Right lobe of liver (tissue), 6 donors: ENCODE data around the gene SLC39A1. TPM values are rescaled to one million over a fixed set of nuclear protein-coding genes. Genes with fewer than 3 reads are reported as not detected.
"Not testable (repeated sequence)": the region's sequence is repeated elsewhere in the genome, so short reads cannot be mapped to it uniquely, and the experiment has no call there.

ENCODE experiments used
- ATAC-seq, 4 donors: fragments of 200-7000 bp; cut with Tn5 transposase; one replicate each; pipeline ENCODE4 v1.9.1; 2020; ENCODE audit warnings: mild to moderate bottlenecking in 4 of 4, moderate library complexity in 4 of 4
- DNase-seq, 3 donors: peaks; one replicate each; pipeline ENCODE4 v3.0.0-alpha.2; 2020
- H3K27ac ChIP-seq, 3 donors: fragments of 200-600 bp; one replicate each; pipeline ENCODE4 v1.8.0; 2022
- H3K27me3 ChIP-seq, 2 donors: fragments of 200-600 bp; one replicate each; pipeline ENCODE4 v1.8.0; 2022
- H3K36me3 ChIP-seq, 4 donors: fragments of 200-600 bp; sonication (generic) in 1 of 4; one replicate each; pipeline versions ENCODE4 v1.5.1 to v1.8.0; 2017 to 2022; ENCODE audit warnings: control low read depth in 1 of 4
- H3K4me1 ChIP-seq, 4 donors: fragments of 200-600 bp; sonication (generic) in 1 of 4; one replicate each; pipeline versions ENCODE4 v1.5.1 to v1.8.0; 2017 to 2022; ENCODE audit warnings: control low read depth in 1 of 4
- H3K4me3 ChIP-seq, 3 donors: fragments of 200-600 bp; one replicate each; pipeline ENCODE4 v1.8.0; 2022
- H3K9me3 ChIP-seq, 4 donors: fragments of 200-600 bp; sonication (generic) in 1 of 4; one replicate each; pipeline versions ENCODE4 v1.5.1 to v1.8.0; 2017 to 2022; ENCODE audit warnings: control low read depth in 1 of 4
- POLR2A ChIP-seq: fragments of 450-650 bp; IDR thresholded peaks from one replicate; pipeline ENCODE4 v1.6.1; 2017; ENCODE audit warnings: antibody characterized with exemption, mild to moderate bottlenecking
- WGBS: methylation state at CpG from one replicate; pipeline ENCODE4 v1.1.6; 2018; ENCODE audit warnings: low coverage, low lambda C conversion rate; ENCODE audit not compliant: insufficient coverage; ENCODE audit errors: missing lambda C conversion rate; 5-methylcytosine and 5-hydroxymethylcytosine counted together
- intact Hi-C, 2 donors: fragments of 100-400 bp; cut with DNase I; formaldehyde crosslinking; loops; one replicate each; pipeline versions ENCODE4 v1.11.2 to v1.14.1; 2022
- total RNA-seq, 6 experiments: library from RNA; depleted of rRNA in 2 of 6; stranded (reverse); fragments of >200 nt in 2 of 6; fragmentation: NEBNext Ultra II Directional in 3 of 6; extraction: Animal tissue kit (Norgen Biotek cat#: 25700) in 3 of 6; gene quantifications; one replicate each; pipeline versions ENCODE4 v1.1.0 to v1.2.4, GENCODE V29; 2016 to 2023
- TF ChIP-seq, protein P1 (sequence below), 4 donors: fragments of 200-600 bp in 3 of 4; fragments of 450-650 bp in 1 of 4; IDR thresholded peaks; one replicate each; pipeline versions ENCODE4 v1.5.1 to v1.8.0; 2016 to 2022; ENCODE audit warnings: antibody characterized with exemption in 4 of 4, mild to moderate bottlenecking in 2 of 4
- donor health status: DM: no; HTN: yes; CAD: no.
- donor health status: DM: no; HTN: no; CAD: no.
- donor health status: DM: no; HTN: no; CAD: no.
- donor health status: DM: no; HTN: yes; CAD: no.
- donor health status: DM: no; HTN: yes; CAD: no.

Gene SLC39A1
- total RNA-seq, 6 experiments from 2014 or later = 33.0 to 63.6 (median 47.7) TPM

DNA sequence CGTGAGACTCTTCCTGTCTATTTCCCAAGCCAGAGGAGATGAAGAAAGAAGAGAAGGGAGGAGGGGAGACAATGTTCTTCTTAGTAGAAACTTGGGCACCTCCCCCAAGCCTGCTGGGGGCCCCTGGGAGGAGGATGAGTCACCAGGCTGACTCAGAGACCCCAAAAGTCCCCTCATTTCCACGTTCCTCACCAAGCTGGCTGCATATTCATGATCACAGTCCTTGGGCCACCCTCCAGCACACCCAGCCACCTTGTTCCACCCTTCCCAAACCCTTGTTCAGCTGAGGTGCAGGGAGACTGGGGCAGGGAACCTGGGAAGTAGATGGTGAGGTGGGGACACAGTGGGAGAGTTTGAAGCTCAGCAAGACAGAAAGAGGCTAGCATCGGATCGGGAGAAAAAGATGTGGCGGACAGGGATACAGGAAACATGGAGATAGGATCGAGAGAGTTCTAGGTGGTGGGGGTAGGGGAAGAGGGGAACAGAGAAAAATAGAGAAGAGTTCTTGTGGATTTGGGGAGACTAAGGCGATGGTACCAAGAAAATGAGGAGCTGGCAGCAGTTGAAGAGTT lies 22.1 kb upstream of the SLC39A1 start:
- DNase-seq = no peak
- Histone ChIP-seq H3K27me3 (no peaks in the 10 kb centered on the region), H3K4me1 (peaks cover 0 to 16% (median 5%) of the 10 kb centered on the region in 4 donors), H3K36me3 (peaks cover 0 to 12% (median 0%) of the 10 kb centered on the region in 4 donors), H3K9me3 (no peaks in the 10 kb centered on the region), H3K4me3 (peak overlapping the region; percentile 52 to 76 (median 70)), H3K27ac (peak overlapping the region; percentile 58 to 83 (median 75))
- WGBS = 8% methylated on average over 7 of the region's 7 CpGs
- intact Hi-C loops = loop anchor here (5.0 to 10.0 kb wide), 2 partner anchors 188 to 311 kb away; partner anchors contain the start of genes ILF2 (in 1 of the 2) and NPR1 (in 1 of the 2)
- TF ChIP-seq, protein P1, sequence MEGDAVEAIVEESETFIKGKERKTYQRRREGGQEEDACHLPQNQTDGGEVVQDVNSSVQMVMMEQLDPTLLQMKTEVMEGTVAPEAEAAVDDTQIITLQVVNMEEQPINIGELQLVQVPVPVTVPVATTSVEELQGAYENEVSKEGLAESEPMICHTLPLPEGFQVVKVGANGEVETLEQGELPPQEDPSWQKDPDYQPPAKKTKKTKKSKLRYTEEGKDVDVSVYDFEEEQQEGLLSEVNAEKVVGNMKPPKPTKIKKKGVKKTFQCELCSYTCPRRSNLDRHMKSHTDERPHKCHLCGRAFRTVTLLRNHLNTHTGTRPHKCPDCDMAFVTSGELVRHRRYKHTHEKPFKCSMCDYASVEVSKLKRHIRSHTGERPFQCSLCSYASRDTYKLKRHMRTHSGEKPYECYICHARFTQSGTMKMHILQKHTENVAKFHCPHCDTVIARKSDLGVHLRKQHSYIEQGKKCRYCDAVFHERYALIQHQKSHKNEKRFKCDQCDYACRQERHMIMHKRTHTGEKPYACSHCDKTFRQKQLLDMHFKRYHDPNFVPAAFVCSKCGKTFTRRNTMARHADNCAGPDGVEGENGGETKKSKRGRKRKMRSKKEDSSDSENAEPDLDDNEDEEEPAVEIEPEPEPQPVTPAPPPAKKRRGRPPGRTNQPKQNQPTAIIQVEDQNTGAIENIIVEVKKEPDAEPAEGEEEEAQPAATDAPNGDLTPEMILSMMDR (IDR thresholded peaks at IDR 0.05) = no peak
- no peak for TF ChIP-seq POLR2A
- ATAC-seq = peak in 2 of 4 donors; percentile 0 to 4

DNA sequence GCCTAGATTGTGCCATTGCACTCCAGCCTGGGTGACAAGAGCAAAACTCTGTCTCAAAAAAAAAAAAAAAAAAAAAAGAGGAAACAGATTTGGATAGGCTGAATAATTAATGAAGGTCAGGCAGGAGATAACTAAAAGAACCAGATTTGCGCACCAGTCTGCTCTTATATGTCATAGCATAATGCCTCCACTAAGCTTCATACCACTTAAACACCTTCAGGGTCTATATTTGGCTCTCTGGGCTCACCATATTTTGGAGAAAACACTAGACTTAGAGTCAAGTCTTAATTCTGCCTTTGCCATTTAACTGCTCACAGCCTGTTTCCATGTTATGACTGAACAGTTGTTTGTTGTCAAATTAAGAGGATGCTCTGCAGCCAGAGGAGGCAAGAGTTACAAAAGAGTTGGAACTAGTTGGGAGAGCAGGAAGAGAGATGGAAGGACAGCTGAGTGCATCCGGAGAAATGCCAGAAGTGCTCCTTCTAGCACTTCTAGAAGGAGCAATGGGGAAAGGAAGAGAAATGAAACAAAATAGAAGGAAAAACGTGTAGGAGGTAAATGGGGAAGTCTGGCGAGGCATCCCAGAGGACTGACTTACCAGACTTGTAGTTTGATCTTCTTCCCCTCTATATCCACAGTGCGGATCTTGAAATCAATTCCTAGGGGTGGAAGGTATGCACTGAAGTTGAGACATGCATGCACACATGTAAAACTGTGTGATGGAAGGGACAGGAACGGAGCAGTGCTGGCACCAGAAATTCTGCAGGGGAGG lies 21.0 kb upstream of the SLC39A1 start:
- ATAC-seq (no peak), DNase-seq (no peak)
- H3K4me1 ChIP-seq = peaks cover 0 to 14% (median 5%) of the 10 kb centered on the region in 4 donors
- peak overlapping the region in 1 of 3 donors; percentile 76 for H3K4me3 ChIP-seq
- TF ChIP-seq, protein P1 (IDR thresholded peaks at IDR 0.05) = no peak
- TF ChIP-seq POLR2A = no peak
- no peaks in the 10 kb centered on the region for H3K9me3 ChIP-seq
- peaks cover 0 to 12% (median 0%) of the 10 kb centered on the region in 4 donors for H3K36me3 ChIP-seq
- WGBS = 41% methylated on average over 6 of the region's 6 CpGs
- intact Hi-C loops = loop anchor here in 1 of 2 donors (10.0 kb wide), 1 partner anchor 310 kb away; the partner anchor contains the start of genes ILF2 and NPR1
- no peaks in the 10 kb centered on the region for H3K27me3 ChIP-seq
- no peak overlapping the region for H3K27ac ChIP-seq

DNA sequence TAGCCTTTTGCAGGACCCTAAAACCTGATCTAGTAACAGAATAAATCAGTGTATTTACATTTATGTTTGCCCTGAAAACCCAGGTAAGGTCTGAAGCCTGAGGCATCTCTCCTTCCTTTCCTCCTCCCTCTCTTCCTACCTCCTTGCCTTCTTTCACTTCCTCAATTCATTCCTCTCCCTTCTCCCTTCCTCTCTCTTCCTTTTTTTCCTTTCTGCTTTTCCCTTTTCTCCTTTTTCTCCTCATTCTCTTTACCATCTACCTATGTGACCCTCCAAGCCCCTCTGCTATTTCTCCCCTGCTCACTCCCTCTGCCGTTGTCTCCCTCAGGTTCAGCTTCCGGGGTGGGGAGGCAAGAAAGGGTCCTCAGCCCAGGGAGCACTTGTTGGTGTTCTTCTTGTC lies 18.4 kb upstream of the SLC39A1 start:
- H3K27me3 ChIP-seq, DNase-seq, H3K4me3 ChIP-seq, H3K9me3 ChIP-seq, H3K27ac ChIP-seq, ATAC-seq: not testable (repeated sequence)
- 100% methylated on average over 2 of the region's 2 CpGs for WGBS
- intact Hi-C loops = loop anchor here in 1 of 2 donors (10.0 kb wide), 1 partner anchor 307 kb away; the partner anchor contains the start of genes ILF2 and NPR1
- Histone ChIP-seq H3K4me1 (peaks cover 0 to 27% (median 9%) of the 10 kb centered on the region in 4 donors), H3K36me3 (peaks cover 0 to 12% (median 0%) of the 10 kb centered on the region in 4 donors)

DNA sequence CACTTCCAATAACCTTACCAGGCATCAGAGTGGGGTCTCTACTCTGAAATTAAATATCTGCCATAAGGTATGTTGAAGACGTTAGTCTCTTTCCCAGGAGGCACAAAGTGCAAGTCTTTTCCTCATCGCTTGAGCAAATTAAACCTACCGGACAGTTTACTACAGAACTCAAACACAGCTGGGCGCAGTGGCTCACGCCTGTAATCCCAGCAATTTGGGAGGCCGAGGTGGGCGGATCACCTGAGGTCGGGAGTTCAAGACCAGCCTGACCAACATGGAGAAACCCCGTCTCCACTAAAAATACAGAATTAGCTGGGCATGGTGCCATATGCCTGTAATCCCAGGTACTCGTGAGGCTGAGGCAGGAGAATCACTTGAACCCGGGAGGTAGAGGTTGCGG lies 15.8 kb upstream of the SLC39A1 start:
- H3K27me3 ChIP-seq, H3K4me3 ChIP-seq, intact Hi-C loops, DNase-seq, ATAC-seq, H3K9me3 ChIP-seq: not testable (repeated sequence)
- Histone ChIP-seq H3K27ac (peak overlapping the region in 1 of 3 donors; percentile 95), H3K4me1 (peaks cover 0 to 23% (median 8%) of the 10 kb centered on the region in 4 donors), H3K36me3 (peaks cover 0 to 31% (median 9%) of the 10 kb centered on the region in 4 donors)
- WGBS = 81% methylated on average over 10 of the region's 12 CpGs

DNA sequence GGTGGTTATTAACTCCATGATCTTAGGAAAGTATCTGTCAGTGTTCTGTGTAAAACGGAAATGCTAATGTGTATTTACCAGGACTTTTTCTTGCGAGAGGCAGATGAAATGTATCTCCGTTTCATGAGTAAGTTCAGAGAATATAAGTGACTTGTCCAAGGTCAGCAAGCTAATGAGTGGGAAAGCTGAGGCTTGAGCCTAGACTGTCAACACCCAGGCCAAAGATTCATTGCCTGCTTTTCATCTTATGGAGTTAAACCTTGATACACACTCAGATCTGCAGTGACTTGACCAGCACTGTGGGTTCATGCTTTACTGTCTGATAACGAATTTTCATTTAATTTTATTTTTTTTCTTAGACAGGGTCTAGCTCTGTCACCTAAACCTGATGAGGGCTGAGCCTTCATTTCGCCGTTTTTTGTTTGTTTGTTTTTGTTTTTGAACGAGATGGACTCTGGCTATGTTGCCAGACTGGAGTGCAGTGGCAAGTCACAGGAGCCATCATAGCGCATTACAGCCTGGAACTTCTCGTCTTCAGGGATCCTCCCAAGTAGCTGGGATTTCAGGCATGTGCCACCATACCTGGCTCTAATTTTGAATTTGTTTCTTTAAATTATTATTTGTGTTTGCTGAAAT lies 15.1 kb upstream of the SLC39A1 start:
- peak overlapping the region; percentile 86 to 92 (median 90) for H3K4me3 ChIP-seq
- peaks cover 0 to 34% (median 13%) of the 10 kb centered on the region in 4 donors for H3K36me3 ChIP-seq
- 24% methylated on average over 9 of the region's 9 CpGs for WGBS
- TF ChIP-seq, protein P1 (IDR thresholded peaks at IDR 0.05) = no peak
- TF ChIP-seq POLR2A = no peak
- H3K4me1 ChIP-seq = peaks cover 0 to 23% (median 8%) of the 10 kb centered on the region in 4 donors
- intact Hi-C loops = no loop called here
- H3K27me3 ChIP-seq = no peaks in the 10 kb centered on the region
- H3K27ac ChIP-seq = peak overlapping the region in 2 of 3 donors; percentile 94 to 95
- H3K9me3 ChIP-seq = no peaks in the 10 kb centered on the region
- DNase-seq = no peak
- no peak for ATAC-seq
